Measurements from ENCODE around the gene MRPL12. TPM values are rescaled to one million over a fixed set of nuclear protein-coding genes. Genes with fewer than 3 reads are reported as not detected.

Gene MRPL12
- total and polyA plus RNA-seq, 9 of the 15 experiments (the other 6 are each of a cell fraction or from before 2014, with no cell fraction given), result 0.94 to 338 (median 100) TPM

DNA sequence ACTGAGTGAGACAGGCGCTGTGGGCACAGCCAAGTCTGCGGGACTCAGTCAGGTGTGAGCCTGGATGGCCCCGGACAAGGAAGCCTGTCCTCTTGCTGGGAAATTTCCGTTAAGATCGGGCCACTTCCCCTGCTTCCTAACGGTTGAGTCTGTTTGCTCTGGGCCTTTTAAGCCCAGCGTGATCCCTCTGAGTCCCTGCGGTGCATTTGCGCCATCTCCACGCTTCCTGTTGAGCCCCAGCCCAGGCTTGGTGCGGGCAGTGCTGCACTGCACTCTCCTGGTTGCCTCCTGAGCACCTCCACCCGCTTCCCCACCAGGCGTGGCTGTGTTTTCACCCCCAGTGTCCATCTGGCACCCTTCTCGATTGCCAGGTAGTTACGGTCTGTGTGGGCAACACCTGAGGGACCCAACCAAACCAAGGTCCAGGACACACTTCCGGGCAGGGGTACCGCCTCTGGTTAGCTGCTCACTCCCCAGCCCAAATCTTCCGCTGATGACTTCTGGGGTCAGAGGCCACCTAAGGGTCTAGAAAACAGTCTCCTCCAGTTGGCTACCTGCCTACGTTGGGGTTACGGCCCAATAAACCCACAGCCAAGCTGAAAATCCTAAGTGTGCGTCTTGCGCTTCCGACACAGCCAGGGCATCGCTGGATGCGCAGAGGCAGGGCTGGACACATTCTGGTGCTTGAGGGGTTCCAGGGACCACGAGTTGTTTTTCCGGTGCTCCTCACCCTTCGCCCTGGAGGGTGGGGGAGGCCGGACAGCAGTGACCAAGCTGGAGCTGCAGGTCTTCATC is 7.5 kb downstream of the MRPL12 start (continued):
- TF ChIP-seq FIP1L1 (IDR thresholded peaks at IDR 0.05; ENCODE audit: low read depth, low read length, poor library complexity, severe bottlenecking) (peak; percentile 12), POLR2A (conservative IDR thresholded peaks at IDR 0.05) (peak; percentile 18), CREBBP (IDR thresholded peaks at IDR 0.05; ENCODE audit: low read depth, low read length) (no peak), TCF7 (IDR thresholded peaks at IDR 0.05; ENCODE audit: borderline replicate concordance) (no peak), RBM22 (IDR thresholded peaks at IDR 0.05; ENCODE audit: low read depth, low read length, poor library complexity, severe bottlenecking) (peak; percentile 40), ZNF263 (CRISPR knock-in tag; IDR thresholded peaks at IDR 0.05; ENCODE audit: borderline replicate concordance) (0 out of 2 replicates have a peak, but pooled peaks have one; percentile 10), KLF16 (IDR thresholded peaks at IDR 0.05) (no peak), ZNF707 (CRISPR knock-in tag; conservative IDR thresholded peaks at IDR 0.05) (no peak), KLF10 (CRISPR knock-in tag; IDR thresholded peaks at IDR 0.05) (no peak), RBM39 (optimal IDR thresholded peaks at IDR 0.05; ENCODE audit: low read depth, low read length) (peak; percentile 26), SUPT5H (IDR thresholded peaks at IDR 0.05) (0 out of 2 replicates have a peak, but pooled peaks have one; percentile 28)
